Keratinocyte (primary cell): ENCODE data around the gene TRAK2. TPM values are rescaled to one million over a fixed set of nuclear protein-coding genes. Genes with fewer than 3 reads are reported as not detected.

Source experiments
- DNase-seq: peaks from one replicate; pipeline ENCODE4 v3.0.0-alpha.2; 2011; ENCODE audit warnings: low read depth, missing footprints, low spot score
- FAIRE-seq: peaks from 2 replicates; lab custom pipeline; 2011; peaks lifted over from hg19 to GRCh38; lab: Jason Lieb, UNC
- H2AFZ ChIP-seq: 2 replicates; pipeline ENCODE4 v1.6.0; 2012; ENCODE audit warnings: low read length, control low read depth, inconsistent platforms; ENCODE audit not compliant: control insufficient read depth
- H3K27ac ChIP-seq: 2 replicates; pipeline ENCODE4 v1.5.1; 2011; ENCODE audit warnings: low read length; ENCODE audit not compliant: control insufficient read depth, insufficient read depth
- H3K27me3 ChIP-seq: 3 replicates; pipeline ENCODE4 v1.6.0; 2011; ENCODE audit warnings: low read length; ENCODE audit not compliant: control insufficient read depth, insufficient read depth; ENCODE audit errors: extremely low read depth
- H3K36me3 ChIP-seq, 2 experiments: 2 replicates in 1 of 2; 3 replicates in 1 of 2; pipeline ENCODE4 v1.5.1; 2011; ENCODE audit warnings: low read length in 2 of 2, mild to moderate bottlenecking in 1 of 2; ENCODE audit not compliant: control insufficient read depth in 2 of 2, insufficient read depth in 2 of 2; ENCODE audit errors: extremely low read depth in 1 of 2
- H3K4me1 ChIP-seq: 3 replicates; pipeline ENCODE4 v1.5.1; 2011; ENCODE audit warnings: low read length; ENCODE audit not compliant: control insufficient read depth, insufficient read depth; ENCODE audit errors: extremely low read depth
- H3K4me2 ChIP-seq: 3 replicates; pipeline ENCODE4 v1.6.0; 2011; ENCODE audit warnings: low read depth, low read length; ENCODE audit not compliant: control insufficient read depth, insufficient read depth; ENCODE audit errors: extremely low read depth
- H3K4me3 ChIP-seq, 3 experiments: fragments of 200-600 bp in 1 of 3; sonication (generic) in 1 of 3; 2 replicates in 2 of 3; 3 replicates in 1 of 3; pipeline ENCODE4 v1.5.1; 2011 to 2016; ENCODE audit warnings: low read length in 3 of 3, mild to moderate bottlenecking in 3 of 3, control low read depth in 2 of 3, inconsistent platforms in 1 of 3, low read depth in 1 of 3, mixed read lengths in 1 of 3, mixed run types in 1 of 3, moderate library complexity in 1 of 3; ENCODE audit not compliant: control insufficient read depth in 2 of 3, insufficient read depth in 2 of 3; ENCODE audit errors: extremely low read depth in 1 of 3
- H3K79me2 ChIP-seq: 2 replicates; pipeline ENCODE4 v1.6.0; 2012; ENCODE audit warnings: low read length; ENCODE audit not compliant: control insufficient read depth, insufficient read depth
- H3K9ac ChIP-seq: 3 replicates; pipeline ENCODE4 v1.6.0; 2011; ENCODE audit warnings: low read length; ENCODE audit not compliant: control insufficient read depth, insufficient read depth; ENCODE audit errors: extremely low read depth
- H3K9me1 ChIP-seq: 3 replicates; pipeline ENCODE4 v1.6.0; 2011; ENCODE audit warnings: low read length; ENCODE audit not compliant: control insufficient read depth, insufficient read depth; ENCODE audit errors: extremely low read depth
- H3K9me3 ChIP-seq: 2 replicates; pipeline ENCODE4 v1.5.1; 2012; ENCODE audit warnings: low read depth, low read length; ENCODE audit not compliant: control insufficient read depth
- H4K20me1 ChIP-seq: 3 replicates; pipeline ENCODE4 v1.6.0; 2011; ENCODE audit warnings: low read length; ENCODE audit not compliant: control insufficient read depth, insufficient read depth; ENCODE audit errors: extremely low read depth
- EZH2 ChIP-seq: IDR thresholded peaks from one replicate; pipeline ENCODE4 v1.6.1; 2012; ENCODE audit warnings: inconsistent platforms, mild to moderate bottlenecking, low read length, moderate library complexity
- dilution Hi-C: fragments of 300-500 bp; cut with MboI; formaldehyde crosslinking; loops from one replicate; pipeline ENCODE4 v1.7.0; 2020; ENCODE audit warnings: low sequenced_read_pairs; ENCODE audit not compliant: extremely low pct_ligation_motif_present
- polyA plus RNA-seq, 5 experiments: library from polyadenylated mRNA; depleted of rRNA in 3 of 5; stranded (reverse) in 3 of 5; stranded (forward) in 1 of 5; unstranded in 1 of 5; fragments of >200 nt; gene quantifications; 1 replicate in 1 of 5; 2 replicates in 3 of 5; 3 replicates in 1 of 5; pipeline versions ENCODE4 v1.2.1 to v1.2.3, GENCODE V29; 2011 to 2012; ENCODE audit warnings: missing spikeins in 2 of 5, low read depth in 1 of 5, low replicate concordance in 1 of 5
- TF ChIP-seq, protein P1 (sequence below), 3 experiments: IDR thresholded peaks in 1 of 3; conservative IDR thresholded peaks in 1 of 3; optimal IDR thresholded peaks in 1 of 3; 2 replicates in 2 of 3; 3 replicates in 1 of 3; pipeline versions ENCODE3 to v1.5.1; 2011; ENCODE audit warnings: low read length in 3 of 3, mild to moderate bottlenecking in 3 of 3, moderate library complexity in 2 of 3, control low read depth in 1 of 3, inconsistent platforms in 1 of 3; ENCODE audit not compliant: insufficient read depth in 2 of 3; ENCODE audit errors: extremely low read depth in 1 of 3

TRAK2 gene
- polyA plus RNA-seq, 1 donor (not counting 4 experiments of a cell fraction or from before 2014, with no cell fraction given) = 12.9 TPM

DNA sequence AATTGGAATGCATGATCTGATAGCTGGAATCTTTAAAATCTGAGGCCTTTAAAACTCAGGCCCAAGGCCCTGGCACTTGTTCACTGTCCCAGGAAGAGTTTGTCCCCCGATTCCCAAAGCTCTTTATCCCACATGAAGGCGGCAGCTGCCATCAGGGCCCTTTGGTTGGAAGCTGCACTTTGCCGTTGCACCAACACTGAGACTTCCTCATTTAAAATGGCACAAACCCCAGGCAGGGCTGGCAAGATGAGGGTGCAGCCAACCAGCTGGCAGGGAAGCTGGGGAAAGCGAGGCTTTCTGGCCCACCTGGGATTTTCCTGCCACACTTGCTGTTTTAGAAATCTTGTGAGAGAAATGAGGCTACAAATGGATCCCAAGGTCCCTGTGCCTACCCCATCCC lies 100.4 kb downstream of the TRAK2 start:
- no peak overlapping the region for H3K27ac ChIP-seq
- no peak overlapping the region for H3K9ac ChIP-seq
- no peaks in the 10 kb centered on the region for H3K4me1 ChIP-seq
- dilution Hi-C loops = no loop called here
- peaks cover 0 to 2% of the 10 kb centered on the region in 2 experiments for H3K36me3 ChIP-seq
- no peaks in the 10 kb centered on the region for H3K9me1 ChIP-seq
- H2AFZ ChIP-seq = no peak overlapping the region
- H3K27me3 ChIP-seq = no peaks in the 10 kb centered on the region
- TF ChIP-seq, protein P1, sequence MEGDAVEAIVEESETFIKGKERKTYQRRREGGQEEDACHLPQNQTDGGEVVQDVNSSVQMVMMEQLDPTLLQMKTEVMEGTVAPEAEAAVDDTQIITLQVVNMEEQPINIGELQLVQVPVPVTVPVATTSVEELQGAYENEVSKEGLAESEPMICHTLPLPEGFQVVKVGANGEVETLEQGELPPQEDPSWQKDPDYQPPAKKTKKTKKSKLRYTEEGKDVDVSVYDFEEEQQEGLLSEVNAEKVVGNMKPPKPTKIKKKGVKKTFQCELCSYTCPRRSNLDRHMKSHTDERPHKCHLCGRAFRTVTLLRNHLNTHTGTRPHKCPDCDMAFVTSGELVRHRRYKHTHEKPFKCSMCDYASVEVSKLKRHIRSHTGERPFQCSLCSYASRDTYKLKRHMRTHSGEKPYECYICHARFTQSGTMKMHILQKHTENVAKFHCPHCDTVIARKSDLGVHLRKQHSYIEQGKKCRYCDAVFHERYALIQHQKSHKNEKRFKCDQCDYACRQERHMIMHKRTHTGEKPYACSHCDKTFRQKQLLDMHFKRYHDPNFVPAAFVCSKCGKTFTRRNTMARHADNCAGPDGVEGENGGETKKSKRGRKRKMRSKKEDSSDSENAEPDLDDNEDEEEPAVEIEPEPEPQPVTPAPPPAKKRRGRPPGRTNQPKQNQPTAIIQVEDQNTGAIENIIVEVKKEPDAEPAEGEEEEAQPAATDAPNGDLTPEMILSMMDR (optimal IDR thresholded peaks at IDR 0.05 in 1 of 3, IDR thresholded peaks at IDR 0.05 in 1 of 3, conservative IDR thresholded peaks at IDR 0.05 in 1 of 3; ENCODE audit: extremely low read depth in 1 of 3, insufficient read depth in 2 of 3, low read length in 3 of 3) = no peak
- no peak for TF ChIP-seq EZH2
- DNase-seq (no peak), FAIRE-seq (no peak)
- H3K4me2 ChIP-seq = no peak overlapping the region
- no peak overlapping the region for H3K4me3 ChIP-seq
- H4K20me1 ChIP-seq = no peaks in the 10 kb centered on the region
- H3K9me3 ChIP-seq = no peaks in the 10 kb centered on the region
- no peaks in the 10 kb centered on the region for H3K79me2 ChIP-seq

DNA sequence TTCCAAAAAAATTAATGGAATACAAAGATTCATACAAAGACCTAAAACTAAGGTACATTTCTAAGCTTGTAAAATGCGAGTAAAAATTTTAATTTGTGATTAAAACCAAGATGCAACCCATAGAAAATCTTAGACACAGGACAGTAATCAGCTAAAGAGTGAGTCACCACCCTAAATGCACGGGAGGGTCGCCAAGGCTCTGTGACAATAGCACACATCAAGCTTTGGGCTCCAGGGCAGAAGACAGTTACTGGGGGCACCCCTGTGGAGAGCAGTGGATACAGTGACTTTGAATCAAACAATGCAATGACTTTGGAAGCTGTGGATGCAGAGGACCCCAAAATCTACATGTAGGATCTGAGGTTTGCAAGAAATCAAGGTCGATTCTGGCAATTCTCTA lies 101.7 kb downstream of the TRAK2 start:
- DNase-seq (no peak), FAIRE-seq (no peak)
- TF ChIP-seq, protein P1 (optimal IDR thresholded peaks at IDR 0.05 in 1 of 3, IDR thresholded peaks at IDR 0.05 in 1 of 3, conservative IDR thresholded peaks at IDR 0.05 in 1 of 3; ENCODE audit: extremely low read depth in 1 of 3, insufficient read depth in 2 of 3, low read length in 3 of 3) = no peak
- TF ChIP-seq EZH2 = no peak
- peaks cover 0 to 2% of the 10 kb centered on the region in 2 experiments for H3K36me3 ChIP-seq
- H4K20me1 ChIP-seq = no peaks in the 10 kb centered on the region
- no peaks in the 10 kb centered on the region for H3K79me2 ChIP-seq
- H3K4me3 ChIP-seq = no peak overlapping the region
- no peak overlapping the region for H3K27ac ChIP-seq
- no peaks in the 10 kb centered on the region for H3K9me3 ChIP-seq
- H3K9me1 ChIP-seq = no peaks in the 10 kb centered on the region
- H3K4me1 ChIP-seq = no peaks in the 10 kb centered on the region
- no peak overlapping the region for H3K4me2 ChIP-seq
- no peak overlapping the region for H3K9ac ChIP-seq
- dilution Hi-C loops = no loop called here
- no peak overlapping the region for H2AFZ ChIP-seq
- no peaks in the 10 kb centered on the region for H3K27me3 ChIP-seq
